Uterine smooth muscle cell (primary cell): ENCODE results near the gene RHBDL1. TPM values are rescaled to one million over a fixed set of nuclear protein-coding genes. Genes with fewer than 3 reads are reported as not detected.

ENCODE experiments used
- total RNA-seq: library from RNA; depleted of rRNA; stranded (reverse); fragments of >200 nt; gene quantifications from 2 replicates; pipeline ENCODE4 v1.2.3, GENCODE V29; 2014

The RHBDL1 gene
- total RNA-seq: 2.9 and 5.9 TPM in 2 replicates

DNA sequence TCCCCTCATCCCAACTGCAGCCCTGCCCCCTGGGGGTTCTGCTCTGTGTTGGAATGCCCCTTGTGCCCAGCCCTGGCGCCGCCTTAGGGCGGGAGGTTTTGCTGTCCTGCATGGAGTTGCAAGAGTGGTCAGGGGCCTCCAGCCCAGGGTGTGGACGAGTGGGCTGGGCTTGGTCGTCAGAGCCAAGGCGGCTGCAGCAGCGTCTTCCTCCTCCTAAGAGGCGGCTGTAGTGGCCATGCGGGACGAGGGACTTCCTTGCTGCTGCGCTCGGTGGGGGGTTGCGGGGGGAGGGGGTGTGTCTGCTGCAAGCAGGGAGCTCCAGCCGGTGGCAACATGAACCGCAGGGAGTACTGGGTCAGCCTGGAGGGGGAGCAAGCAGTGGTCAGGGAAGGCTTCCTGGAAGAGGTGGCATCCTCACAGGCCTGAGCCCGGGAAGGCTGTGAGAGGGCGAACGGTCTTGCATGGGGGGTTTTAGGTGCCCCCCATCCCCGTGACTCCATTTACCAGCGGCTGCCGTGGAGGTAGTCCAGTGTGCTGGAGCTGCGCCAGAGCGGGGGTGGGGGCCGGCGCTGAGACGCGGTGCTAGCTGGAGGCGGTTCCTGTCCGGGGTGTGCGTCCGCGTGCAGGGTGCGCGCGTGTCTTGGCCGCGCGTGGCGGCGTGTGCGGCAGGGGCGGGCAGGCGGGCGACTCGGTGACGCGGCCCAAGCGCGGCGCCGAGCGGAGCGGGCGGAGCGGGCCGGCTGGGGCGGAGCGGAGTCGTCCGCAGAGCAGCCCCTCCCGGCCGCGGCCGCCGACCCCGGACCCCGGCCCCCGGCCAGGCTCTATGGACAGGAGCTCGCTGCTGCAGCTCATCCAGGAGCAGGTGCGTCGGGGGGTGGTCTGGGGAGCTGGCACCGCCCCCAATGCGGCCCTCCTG is at the start of gene RHBDL1:
TSS of gene RHBDL1 (plus strand) at position 704 of the 916 bp plus-strand sequence. CDS start at position 824, 120 bp downstream.

DNA sequence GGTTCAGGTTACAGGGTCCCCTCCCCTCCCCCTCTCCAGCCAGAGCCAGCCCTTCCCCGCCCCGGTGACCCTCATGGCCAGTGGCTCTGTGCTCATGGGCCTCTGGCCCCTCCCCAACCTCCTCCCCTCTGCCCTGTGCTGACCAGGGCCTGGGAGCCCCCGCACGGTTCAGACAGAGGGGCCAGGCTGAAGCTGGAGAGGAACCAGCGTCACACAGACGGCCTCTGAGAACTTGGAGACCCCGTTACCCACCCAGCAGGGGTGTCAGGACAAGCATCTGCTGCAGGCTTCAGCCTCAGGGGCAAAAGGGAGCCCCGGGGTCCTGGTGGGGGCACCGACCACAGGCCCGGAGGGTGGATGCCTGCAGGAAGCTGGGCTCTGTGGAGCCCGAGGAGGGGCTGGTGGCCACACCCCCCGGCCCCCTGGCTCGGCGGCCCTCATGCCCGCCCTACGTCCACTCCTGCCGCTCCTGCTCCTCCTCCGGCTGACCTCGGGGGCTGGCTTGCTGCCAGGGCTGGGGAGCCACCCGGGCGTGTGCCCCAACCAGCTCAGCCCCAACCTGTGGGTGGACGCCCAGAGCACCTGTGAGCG is 44.6 kb upstream of the RHBDL1 start, which contains the start of gene WFIKKN1:
TSS of gene WFIKKN1 (plus strand) at position 171 of the 591 bp plus-strand sequence. CDS start at position 440, 269 bp downstream.

DNA sequence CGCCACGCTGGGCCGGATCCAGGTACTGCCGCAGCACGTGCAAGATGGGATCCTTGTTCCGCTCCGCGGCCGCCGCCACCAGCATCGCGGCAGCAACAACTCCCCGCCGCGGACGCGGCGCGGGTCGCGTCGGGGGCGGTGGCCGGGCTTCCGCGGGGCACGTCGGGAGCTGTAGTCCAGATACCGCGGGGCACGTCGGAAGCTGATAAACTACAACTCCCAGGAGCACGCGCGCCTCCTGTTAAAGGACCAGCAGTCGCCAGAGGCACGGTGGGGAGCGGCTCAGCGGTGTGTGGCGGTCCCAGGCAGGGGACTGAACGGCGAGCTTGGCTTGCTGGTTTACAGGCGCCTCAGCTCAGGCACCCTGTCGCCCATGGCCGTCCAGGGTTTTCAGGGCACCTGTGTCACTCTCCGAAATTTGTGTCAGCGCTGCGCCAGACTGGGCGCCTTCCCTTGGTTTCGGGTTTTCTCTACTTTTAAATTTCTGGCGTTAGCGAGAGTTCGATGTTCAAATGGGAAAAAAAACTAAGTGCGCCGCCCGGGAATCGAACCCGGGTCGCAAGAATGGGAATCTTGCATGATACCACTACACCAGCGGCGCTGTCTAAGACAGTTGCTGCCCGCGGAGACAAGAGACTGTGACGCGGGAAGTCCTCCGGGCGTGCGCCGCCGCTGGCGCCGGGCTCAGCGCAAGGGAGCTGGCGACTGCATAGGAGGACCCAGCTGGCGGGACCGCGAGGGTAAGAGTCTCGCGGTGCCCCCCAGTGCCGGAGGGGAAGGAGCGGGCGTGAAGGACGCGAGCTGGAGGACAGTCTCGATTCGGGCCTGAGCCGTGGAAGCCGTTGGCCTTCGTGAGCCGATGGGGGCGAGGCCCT is 39.0 kb upstream of the RHBDL1 start, which contains the start of gene METTL26:
TSS of gene METTL26 (minus strand) at position 100 of the 875 bp plus-strand sequence. CDS start at position 85, 15 bp downstream.

DNA sequence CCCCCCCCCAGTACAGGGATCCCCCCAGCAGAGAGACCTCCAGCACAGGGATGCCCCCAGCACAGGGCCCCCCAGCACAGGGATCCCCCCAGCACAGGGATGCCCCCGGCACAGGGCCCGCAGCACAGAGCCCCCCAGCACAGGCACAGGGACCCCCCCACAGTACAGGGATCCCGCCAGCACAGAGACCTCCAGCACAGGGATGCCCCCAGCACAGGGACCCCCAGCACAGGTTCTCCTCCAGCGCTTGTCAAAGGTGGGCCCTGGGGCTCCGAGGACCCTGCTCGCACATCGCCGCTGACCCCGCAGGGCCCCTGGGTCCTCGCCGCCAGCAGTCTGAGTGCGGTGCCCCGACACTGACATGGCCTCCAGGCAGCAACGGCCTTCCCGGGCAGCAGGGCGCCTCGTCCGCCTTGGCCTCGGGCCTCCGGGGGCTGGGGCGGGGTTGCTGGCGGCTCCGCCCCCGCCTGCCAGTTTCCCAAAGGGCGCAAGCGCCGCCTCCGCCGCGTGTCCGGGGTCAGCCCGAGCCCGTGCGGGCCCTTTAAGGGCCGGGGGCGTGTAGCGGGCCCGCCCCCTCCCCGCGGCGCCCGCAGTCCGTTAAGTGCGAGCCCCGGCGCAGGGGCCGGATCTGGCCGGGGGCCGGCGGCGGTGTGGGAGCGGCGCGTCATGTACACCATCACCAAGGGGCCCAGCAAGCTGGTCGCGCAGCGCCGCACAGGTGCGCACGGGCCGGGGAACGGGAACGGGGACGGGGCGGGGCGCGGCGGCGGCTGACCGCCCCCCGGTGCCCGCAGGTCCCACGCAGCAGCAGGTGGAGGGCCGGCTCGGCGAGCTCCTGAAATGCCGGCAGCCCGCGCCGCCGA is 33.9 kb upstream of the RHBDL1 start, which contains the start of gene MCRIP2:
TSS of gene MCRIP2 (plus strand) at position 503 of the 863 bp plus-strand sequence. CDS start at position 667, 164 bp downstream.

DNA sequence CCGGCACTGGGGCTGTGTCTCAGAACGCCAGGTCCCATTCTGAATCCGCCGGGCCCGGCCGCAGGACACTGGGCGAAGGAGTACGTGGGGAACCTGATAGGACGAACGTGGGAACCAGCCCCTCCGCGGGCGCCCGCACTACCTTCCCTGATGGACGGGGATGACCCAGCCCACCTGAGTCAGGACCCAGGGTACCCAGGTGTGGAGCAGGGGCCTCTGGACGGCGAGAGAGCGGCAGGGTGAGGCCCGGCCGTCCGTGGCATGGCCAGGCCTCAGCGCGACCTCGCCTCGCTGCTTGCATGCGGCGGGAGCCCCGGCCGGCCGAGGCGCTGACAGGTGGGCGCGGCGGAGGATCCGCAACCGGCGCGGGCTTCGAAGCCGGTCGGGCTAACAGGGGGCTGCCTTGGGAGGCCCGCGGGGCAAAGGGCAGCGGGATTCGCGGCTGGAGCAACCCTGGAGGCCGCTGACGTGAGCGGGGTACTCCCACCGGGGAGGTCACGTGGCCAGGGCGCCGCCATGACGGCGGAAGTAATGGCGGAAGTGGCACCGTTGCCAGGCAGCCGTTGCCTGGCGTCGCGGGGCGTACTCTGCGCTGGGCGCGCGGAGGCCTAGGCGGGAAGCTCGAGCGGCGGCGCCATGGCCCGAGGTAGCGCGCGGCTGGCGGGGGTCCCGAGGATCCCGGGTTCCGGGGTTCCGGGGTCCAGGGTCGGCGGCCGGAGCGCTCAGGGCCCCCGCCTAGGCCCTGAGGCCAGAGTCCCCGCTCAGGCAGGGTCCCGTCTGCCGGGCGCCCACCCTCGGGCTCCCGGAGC is 26.5 kb upstream of the RHBDL1 start, which contains the start of gene WDR90:
TSS of gene WDR90 (plus strand) at position 585 of the 809 bp plus-strand sequence. CDS start at position 637, 52 bp downstream.

DNA sequence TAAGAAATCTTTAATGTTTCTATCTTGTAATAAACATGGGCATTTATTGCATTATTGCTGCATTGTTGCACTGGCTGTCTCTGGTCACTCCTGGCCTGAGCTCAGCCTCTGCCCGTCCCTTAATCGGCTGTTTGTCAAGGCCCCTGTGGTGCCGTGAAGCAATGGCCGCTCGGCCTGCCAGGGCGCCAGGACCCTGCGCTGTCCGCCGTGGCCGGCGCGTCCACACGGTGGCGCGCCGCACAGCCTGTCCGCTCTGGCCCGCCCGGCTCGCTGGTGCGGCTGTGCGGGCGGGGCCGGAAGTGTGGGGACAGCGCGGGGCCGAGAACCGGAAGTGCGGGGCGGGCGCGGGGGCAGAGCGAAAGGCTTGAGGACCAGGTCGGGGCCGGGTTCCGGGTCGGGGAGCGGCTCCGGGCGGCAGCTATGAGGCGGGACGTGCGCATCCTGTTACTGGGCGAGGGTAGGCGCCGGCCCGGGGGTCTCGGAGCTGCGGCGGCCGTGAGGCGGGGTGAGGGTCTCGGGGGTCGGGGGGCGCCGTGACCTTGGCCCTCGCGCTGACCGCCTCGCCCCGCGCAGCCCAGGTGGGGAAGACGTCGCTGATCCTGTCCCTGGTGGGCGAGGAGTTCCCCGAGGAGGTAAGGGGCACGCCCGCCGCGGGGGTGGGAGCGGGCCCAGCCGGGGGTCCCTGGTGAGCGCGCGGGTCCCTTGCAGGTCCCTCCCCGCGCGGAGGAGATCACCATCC is 7.5 kb upstream of the RHBDL1 start, which contains the start of gene RHOT2:
TSS of gene RHOT2 (plus strand) at position 353 of the 739 bp plus-strand sequence. CDS start at position 421, 68 bp downstream.

DNA sequence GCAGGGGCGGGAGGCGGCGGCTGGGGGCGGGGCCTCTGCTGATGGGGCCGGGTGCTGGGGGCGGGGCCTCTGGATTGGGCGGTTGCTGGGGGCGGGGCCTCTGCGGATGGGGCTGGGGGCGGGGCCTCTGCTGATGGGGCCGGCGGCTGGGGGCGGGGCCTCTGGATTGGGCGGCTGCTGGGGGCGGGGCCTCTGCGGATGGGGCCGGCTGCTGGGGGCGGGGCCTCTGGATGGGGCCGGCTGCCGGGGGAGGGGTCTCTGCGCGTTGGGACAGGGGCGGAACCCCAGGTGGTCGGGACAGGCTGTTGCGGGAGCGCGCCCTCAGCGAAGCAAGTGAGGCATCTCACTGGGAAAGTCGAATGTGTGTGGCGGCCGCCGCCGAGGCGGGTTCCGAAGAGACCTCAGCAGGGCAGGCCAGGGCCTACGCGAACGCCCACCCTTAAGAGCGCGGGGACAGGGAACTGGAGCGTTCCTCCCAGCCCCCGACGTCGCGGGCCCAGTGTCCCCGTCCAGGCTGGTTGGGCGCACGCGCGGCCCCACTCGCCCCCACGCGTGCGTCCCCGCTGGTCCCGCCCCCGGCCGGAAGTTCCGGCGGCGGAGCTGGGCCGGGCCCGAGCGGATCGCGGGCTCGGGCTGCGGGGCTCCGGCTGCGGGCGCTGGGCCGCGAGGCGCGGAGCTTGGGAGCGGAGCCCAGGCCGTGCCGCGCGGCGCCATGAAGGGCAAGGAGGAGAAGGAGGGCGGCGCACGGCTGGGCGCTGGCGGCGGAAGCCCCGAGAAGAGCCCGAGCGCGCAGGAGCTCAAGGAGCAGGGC is 4.5 kb downstream of the RHBDL1 start, which contains the start of gene STUB1:
TSS of gene STUB1 (plus strand) at position 597 of the 811 bp plus-strand sequence. CDS start at position 713, 116 bp downstream.

DNA sequence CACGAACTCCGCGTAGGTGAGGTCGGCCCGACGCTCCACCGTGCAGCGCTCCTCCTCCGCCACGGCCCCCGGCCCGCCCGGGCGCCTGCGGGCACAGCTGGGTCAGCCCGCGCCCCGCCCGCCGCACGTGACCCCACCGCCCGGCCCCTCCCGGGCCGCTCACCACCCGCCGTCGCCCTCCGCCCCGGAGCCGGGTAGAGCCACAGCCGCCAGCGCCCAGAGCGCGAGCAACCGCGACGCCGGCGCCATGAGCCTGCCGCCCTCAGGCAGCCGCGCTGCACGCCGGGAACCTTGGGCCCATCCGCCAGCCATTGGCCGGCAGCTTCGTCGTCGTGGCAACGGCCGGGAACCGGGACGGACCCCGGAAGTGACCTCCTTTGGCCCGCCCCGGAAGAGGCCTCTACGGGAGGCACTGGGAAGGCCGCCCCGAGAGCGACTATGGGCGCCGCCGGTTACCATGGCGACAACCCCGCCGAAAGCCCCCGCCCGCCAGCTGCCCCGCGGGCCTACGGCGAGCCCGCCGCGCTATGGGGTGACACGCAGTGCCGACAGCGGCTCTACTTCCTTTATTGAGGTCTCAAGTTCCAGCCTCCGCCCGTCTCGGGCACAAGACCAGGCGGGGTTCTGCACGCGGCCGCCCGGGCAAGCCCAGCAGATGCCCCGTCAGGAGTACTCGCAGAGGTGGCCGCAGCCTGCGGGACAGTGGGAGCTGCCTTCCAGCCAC is 8.8 kb downstream of the RHBDL1 start, which contains the start of gene JMJD8:
TSS of gene JMJD8 (minus strand) at position 264 of the 724 bp plus-strand sequence. CDS start at position 249, 15 bp downstream.

DNA sequence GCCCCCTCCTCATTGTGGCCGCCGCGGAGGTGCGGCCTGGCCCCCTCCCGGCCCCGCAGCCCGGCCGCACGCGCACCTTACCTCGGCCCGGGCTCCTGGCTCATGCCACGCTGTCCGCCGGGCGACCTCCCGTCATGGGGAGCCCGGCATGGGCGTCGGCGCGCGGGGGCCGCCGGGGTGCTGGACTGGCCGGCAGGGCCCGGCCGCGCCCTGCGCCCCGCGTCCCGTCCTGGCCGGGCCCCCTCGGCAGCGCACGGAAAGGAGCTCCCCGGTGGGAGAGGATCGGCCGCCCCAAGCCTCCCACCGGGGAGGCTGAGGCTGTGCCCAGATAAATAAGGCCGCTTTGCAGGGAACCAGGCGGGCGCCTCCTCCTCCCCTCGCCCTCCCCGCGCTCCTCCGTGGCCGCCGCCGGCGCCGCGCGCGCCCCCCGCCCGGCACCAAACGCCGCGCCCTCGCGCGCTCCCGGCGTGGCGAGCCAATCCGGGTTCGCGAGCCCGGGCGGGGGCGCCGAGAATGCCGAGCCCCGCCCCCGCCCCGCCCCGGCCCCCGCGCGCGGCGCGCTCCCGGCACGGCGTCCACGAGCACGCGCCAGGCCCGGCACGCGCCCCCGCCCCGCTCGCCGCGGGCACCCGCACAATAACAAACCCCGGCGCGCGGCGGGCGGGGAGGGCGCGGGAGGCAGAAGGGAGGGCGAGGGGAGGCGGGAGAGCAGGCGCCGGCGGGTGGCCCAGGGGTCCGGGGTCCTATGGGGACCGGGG is 30.1 kb downstream of the RHBDL1 start, which contains the start of gene FBXL16:
TSS of gene FBXL16 (minus strand) at position 371 of the 758 bp plus-strand sequence. CDS start 8,396 bp downstream, outside the sequence.

DNA sequence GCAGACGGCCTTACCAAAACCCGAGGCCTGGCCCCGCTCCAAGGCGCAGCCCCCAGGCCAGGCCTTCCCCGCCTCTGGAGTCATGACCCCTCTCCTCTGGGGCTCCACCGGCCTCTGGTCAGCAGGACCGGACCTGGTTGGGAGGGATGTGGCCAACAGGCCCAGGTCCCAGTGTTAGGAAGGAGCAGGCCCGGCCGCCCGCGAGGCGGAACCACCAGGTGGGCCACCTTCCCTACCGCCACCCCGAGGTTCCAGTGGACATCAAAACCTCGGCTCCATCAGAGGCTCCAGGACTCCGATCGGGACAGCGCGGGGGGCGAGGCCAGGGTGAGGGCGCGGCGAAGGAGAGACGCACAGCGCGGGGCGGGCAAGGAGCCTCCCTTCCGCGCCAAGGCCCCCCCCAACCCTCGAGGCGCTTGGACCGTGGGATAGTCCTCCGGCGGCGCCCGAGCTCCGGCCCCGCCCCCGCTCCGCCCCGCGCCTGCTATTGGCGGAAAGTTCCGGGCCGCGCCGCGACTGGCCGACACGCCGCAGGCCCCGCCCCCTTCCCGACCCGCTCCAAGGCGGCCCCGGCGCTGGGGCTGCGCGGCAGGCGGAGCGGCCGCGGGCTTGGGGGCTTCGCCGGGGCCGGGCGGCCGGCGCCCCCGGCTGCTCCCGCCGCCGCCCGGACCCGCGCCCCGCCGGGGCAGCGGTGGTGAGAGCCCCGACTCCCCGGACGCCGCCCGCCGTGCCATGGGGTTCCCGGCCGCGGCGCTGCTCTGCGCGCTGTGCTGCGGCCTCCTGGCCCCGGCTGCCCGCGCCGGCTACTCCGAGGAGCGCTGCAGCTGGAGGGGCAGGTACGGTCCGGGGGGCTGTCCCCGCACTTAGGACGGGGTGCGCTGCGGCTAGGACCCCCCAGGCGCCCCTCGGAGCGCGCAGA is 39.3 kb downstream of the RHBDL1 start, which contains the start of gene METRN:
TSS of gene METRN (plus strand) at position 561 of the 919 bp plus-strand sequence. CDS start at position 733, 172 bp downstream.

DNA sequence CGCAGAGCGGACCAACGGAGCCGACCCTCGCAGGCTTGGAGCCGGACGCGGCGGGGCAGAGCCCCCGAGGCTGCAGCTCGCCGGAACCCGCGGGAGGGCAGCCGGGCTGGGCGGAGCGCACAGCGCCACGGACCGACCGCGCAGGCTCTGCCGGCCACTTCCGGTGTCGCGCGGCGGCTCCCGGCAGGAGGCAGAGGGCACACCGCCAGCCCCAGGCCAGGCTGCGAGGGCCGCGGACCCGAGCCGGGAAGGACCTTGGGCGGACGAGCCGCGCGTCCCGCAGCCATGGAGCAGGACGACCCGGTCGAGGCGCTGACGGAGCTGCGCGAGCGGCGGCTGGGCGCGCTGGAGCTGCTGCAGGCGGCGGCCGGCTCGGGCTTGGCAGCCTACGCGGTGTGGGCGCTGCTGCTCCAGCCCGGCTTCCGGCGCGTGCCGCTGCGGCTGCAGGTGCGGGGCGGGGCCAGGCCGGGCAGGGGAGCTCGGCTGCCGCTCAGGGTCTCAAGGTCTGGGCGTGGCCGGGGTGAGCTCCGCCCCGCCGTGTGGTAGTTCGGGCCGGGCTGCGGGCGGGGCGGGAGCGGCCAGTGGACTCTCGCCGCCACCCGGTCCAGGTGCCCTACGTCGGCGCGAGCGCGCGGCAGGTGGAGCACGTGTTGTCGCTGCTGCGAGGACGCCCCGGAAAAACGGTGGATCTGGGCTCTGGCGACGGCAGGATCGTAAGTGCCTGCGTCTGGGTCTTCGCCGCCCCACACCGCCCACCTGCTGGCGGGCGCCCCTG is 45.7 kb downstream of the RHBDL1 start, which contains the start of gene ANTKMT:
TSS of gene ANTKMT (plus strand) at position 157 of the 775 bp plus-strand sequence. CDS start at position 286, 129 bp downstream.

DNA sequence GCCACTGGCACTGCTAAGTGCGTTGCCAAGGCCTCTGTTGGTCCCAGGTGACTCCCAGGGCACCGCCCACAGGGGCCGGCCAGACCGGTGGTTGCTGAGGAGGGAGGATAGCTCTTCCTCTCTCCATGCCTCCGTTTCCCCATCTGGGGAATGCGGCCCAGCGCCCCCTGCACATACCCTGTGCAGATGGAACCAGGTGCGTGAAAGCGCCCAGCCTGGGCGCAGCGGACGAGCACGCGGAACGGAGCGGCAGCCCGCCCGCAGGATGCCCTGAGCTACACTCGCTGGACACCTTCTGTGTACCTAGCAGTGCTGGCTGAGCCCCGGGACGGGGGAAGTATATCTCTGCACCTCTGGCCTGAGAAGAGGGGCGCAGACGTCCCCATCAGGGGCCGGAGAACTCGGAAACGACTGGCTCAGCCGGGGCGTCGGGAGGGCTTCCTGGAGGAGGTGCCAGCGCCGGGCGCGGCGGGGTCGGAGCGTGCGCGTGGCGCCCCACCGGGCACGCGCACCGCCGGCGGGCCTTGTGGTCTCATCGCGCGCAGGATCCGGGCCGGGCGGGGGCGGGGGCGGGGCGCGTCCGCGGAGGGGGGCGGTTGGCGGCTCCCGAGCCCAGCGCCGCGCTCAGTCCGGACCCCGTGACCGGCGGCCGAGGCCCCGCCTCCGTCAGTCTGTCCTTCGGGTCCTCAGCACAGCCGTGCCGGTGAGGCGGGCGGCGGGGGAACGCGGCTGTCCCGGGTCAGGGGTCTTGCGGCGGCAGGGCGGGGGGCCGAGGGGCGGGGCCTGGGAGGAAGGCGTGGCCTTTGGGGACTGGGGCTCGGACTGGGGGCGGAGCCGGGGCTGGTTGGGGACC is 51.2 kb downstream of the RHBDL1 start, which contains the start of the genes CCDC78 and HAGHL:
TSS of gene CCDC78 (minus strand) at position 6 of the 853 bp plus-strand sequence. CDS start 76 bp downstream, outside the sequence.
TSS of gene HAGHL (plus strand) at position 669 of the 853 bp plus-strand sequence. CDS start 404 bp downstream, outside the sequence.

